Skin epidermis (tissue), 12 donors: Measurements from ENCODE around the gene CSNK2A1.

Experiments used
- H3K27ac ChIP-seq, 21 experiments: fragments of 200-600 bp; sonication (generic) in 11 of 21; one replicate each; pipeline ENCODE4 v1.5.0; 2020; ENCODE audit warnings: mild to moderate bottlenecking in 3 of 21, inconsistent platforms in 2 of 21, moderate library complexity in 2 of 21
- H3K4me3 ChIP-seq, 7 experiments: fragments of 200-600 bp; sonication (generic) in 2 of 7; one replicate each; pipeline ENCODE4 v1.5.0; 2020; ENCODE audit warnings: inconsistent platforms in 2 of 7, mild to moderate bottlenecking in 2 of 7, moderate library complexity in 1 of 7

CSNK2A1 gene

DNA sequence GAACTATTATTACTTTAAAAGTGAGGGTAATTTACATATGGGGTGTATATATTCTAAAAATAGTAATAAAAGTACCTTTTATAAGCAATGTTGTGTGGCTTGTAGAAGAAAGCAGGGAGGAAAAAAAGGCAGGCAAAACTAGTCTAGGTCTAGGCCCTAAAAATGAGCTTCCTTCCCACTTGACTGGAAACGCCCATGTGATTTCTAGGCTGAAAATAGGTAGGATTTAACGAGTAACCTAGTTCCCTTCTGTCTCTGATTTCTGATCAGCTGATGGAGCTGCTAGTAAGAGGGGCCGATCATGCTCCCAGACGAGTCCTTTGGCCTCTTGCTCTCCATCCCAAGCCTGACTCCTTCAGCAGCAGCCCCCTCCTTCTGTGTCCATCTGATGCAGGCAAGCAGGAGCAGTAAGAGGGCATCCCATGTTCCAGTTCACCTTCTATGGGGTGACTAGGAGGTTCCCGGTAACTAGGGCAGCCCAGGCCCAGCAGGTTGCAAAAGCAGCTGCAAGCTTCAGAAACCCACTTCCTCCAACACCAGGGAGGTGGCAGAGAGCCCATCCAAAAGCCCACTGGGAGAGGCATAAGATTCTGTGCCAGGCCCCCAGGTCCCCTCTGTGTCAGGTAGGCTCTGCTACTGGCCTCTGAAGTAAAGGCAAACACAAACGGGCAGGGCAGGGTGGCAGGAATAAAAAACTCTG is 105.7 kb downstream of the CSNK2A1 start:
- Histone ChIP-seq H3K4me3 (peak overlapping the region in 1 of 7 experiments; percentile 5), H3K27ac (peak overlapping the region in 15 of 21 experiments; percentile 3 to 81 (median 47))

DNA sequence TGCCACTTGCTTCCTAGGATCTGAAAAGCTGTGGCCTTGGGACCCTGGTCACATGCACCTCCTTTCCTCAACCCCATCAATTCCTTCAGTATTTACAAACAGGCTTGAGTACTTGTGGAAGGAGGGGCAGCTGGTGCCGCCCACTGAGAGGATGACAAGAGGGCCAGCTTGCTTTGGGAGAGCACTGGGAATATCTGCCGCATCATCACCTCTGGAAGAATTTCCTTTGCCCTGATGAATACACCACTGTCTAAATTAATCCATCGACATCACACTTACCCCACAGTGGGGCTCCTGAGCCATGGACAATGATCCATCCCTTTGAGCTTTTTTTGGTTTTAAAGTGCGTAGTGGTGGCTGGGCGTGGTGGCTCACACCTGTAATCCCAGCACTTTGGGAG is 107.1 kb downstream of the CSNK2A1 start:
- no peak overlapping the region for H3K4me3 ChIP-seq
- H3K27ac ChIP-seq = peak overlapping the region in 1 of 21 experiments; percentile 17

DNA sequence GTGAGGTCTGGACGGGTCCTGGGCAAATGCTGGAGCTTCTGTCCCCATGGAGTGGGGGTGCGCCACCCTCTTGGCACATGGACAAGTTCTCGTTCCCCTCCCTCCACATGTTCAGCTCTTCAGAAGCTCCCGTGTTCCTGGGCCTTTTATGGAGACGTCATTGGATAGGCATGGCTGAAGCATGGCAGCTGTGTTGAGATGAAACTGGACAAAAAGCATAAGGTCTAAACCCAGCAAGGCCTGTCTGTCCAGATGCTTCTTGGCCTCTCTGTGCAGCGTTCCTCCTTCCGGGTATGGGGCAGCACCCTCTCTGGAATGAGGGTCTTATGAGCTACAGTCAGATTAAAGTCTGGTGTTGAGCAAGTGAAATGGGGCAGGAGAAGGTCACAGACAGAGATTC is 108.0 kb downstream of the CSNK2A1 start:
- H3K4me3 ChIP-seq = no peak overlapping the region
- no peak overlapping the region for H3K27ac ChIP-seq

DNA sequence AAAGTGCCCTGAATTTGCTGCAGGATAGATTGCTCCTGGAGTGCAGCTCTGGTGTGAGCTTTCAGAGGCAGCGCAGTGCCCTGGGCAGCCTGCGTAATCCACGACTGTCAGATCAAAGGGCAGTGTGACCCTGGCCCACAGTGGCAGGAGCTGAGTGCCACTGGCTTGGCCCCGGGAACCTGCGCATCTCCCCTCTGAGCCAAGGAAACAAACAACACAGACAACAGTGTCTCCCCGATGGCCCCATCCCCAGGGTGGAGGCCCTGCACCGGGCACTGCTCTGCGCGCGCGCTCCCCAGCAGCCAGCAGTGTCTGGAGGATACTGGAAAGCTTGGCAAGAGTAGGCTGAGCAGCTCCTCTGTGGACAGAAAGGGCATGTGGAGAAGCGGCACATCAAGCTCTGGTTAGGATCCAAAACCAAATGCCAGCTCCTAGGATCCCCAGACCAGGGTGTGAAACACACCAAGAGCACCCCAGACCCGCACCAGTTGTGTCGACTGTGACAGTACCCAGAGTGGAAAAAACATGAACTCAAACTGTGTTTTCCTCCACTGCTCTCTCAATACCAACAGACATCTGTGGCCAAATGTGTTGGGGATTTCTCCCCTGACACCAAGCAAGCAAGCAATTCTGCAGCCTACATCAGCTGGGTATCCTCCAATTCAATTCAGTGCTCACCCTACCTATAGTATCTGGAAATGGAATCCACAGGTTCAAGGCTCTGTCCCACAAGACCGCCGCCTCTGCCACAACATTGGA is 108.8 kb downstream of the CSNK2A1 start:
- no peak overlapping the region for H3K4me3 ChIP-seq
- peak overlapping the region in 3 of 21 experiments; percentile 5 to 42 (median 42) for H3K27ac ChIP-seq

DNA sequence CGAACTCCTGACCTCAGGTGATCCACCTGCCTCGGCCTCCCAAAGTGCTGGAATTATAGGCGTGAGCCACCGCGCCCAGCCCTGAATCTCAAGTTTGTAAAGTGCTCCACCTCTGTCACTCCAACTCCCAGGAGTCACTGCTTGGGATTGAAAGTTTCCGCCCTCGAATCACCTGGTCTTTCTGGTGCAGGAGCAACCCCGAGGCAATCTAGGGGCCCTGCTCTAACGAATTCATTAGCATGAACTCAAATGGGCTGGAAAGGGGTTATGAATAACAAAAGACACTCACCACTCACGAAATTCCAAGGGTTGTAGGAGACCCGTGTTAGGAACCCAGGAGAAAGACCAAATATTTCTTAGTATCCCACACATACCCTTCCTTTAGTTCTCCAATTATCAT is 109.4 kb downstream of the CSNK2A1 start:
- Histone ChIP-seq H3K27ac (peak overlapping the region in 3 of 21 experiments; percentile 42 to 72 (median 63)), H3K4me3 (no peak overlapping the region)

DNA sequence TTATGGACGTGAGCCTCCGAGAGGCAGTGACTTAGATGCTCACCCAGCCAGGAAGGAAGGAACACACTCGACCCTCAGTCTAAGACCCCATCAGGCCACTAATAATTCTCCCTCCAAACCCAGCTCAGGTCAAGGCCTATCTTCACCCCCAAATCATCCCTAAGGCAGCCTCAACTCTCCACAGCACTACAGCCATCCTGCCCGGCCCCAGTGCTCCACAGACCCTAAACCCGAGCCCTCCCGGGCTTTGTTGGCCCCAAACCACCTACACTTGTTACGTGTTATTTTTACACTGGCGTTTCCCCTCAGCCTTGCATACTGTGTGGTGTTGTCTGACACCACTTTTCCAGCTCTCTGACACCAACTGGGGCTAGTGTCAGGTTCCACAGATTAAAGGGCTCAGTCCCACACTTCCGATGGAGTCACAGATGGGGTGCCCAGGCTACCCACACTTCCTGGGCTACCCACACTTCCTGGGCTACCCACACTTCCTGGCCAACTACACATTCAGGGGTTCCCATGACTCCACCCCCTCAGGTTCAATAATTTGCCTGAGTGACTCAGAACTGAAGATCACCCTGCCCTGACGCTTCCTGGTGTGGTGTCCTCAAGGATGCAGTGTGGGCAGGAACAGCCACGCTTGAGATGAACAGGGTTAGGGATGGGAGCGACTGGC is 110.2 kb downstream of the CSNK2A1 start:
- no peak overlapping the region for H3K4me3 ChIP-seq
- peak overlapping the region in 9 of 21 experiments; percentile 11 to 72 (median 42) for H3K27ac ChIP-seq

DNA sequence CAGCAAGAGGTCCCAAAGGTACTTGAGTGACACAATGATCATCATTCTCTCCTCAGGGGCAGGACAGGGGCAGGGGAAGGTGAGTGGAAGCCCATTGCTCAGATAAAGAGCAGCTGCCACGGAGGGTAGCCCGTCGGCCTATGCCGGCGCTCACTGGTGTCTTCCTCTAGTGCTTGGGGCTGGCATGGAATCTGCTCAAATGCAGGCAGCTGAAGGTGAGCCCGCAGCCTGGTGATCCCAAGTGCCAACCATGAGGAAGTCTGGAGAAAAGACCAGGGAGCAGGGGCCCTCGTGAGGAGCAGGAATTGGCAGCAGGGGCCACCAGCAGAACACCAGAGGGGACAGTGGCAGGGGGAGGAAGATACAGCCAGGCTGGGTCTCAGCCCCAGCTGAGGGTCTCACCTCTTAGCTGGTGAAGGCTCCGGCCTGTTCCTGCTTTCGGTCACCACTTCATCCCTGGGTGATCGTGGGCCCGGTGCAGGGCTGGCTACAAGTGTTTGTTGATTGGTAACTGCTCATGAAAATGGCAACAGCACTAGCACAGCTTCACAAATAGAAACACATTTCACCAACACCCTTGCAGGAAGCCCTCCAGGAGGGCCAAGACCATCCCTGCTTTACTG is 110.8 kb downstream of the CSNK2A1 start:
- H3K4me3 ChIP-seq = no peak overlapping the region
- H3K27ac ChIP-seq = peak overlapping the region in 9 of 21 experiments; percentile 11 to 72 (median 42)

DNA sequence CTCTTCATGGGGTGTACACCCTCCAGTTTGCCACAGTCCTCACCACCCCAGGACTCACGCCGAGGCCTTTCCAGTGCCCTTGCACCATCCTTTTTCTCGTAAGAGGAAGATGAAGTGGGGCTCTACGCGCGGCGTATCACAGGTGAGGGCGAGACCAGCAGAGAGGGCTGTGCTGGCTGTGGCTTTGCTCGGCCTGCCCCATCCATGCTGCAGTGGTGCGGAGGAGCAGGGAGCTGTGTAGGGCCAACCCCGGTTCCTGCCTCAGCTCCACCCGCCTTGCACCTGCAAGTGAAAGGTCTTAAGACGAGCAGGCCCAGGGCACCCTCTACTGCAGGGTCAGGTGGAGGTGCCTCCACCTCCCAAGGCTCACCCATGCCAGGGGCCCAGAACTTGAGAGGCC is 111.4 kb downstream of the CSNK2A1 start:
- peak overlapping the region in 1 of 21 experiments; percentile 63 for H3K27ac ChIP-seq
- H3K4me3 ChIP-seq = no peak overlapping the region

DNA sequence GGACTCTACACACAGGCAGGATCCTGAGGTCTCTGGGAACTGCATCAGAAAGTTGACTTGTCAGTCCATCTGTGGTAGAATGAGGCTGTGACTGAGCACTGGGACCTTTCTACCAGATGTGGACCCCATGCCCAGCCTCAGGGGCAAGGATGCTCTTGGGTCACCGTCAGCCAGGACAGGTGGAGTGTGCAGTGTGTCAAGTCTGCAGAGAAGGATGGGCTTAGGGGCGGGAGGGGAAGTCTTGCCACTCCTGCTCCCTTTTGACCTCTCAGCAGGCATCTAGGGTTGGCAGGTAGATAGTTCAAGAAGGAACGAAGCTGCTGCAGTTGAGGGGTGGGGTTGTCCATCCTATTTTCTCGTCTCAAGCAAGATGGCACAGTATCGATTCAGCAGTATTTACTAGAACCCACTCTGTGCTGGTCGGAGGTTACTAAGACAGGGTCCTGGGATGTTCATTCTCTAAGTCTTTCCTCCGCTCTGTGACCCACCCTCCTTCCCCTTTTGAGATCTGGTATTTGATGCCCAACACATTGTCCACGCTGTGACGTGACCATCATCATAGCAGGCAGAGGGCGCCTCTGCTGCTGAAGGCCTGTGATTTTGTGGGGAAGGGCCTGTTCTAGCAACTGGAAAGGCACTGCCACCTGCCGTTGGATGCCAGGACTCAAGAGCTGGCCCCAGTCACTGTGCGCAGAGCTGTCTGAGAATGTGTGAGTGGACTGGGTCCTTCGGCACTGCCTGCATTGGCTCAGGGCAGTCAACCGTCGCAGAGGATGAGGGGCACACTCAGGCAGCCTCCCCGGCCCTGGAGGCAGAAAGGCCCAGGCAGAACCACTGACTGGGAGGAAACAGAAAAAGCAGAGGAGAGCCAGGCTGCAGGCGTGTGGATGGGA is 112.3 kb downstream of the CSNK2A1 start:
- Histone ChIP-seq H3K4me3 (no peak overlapping the region), H3K27ac (no peak overlapping the region)

DNA sequence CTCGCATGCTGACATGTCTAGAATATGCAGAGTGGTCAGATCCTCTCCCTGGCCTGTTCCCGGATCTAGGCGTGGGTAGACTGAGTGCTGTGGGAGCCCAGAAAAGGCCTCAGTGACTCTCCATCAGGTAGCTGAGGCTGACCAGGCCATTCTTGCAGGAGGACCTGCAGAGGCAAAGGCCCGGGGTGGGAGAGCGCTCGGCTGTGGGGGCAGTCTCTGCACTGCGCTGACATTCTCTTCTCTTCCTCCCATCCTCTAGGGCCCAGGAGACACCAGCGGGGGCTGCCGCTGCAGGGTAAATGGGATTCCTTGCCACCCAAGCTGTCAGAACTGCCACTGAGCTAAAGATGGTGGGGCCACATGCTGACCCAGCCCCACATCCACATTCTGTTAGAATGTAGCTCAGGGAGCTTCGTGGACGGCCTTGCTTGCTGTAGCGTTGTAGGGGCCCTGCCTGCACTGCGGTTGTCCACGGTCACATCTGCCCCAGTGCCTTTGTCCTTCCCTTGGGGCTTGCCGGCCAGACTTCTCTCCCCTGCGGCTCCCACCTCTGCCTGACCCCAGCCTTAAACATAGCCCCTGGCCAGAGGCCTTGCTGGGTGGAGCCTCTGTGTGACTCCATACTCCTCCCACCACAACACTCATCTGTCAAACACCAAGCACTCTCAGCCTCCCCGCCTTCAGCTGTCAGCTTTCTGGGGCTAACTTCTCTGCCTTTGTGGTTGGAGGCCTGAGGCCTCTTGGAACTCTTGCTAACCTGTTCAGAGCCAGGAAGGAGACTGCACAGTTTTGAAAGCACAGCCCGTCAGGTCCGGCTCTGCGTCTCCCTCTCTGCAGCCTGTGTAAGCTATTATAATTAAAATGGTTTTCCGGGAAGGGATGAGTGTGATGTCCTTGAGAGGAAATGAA is 113.2 kb downstream of the CSNK2A1 start:
- no peak overlapping the region for H3K27ac ChIP-seq
- H3K4me3 ChIP-seq = no peak overlapping the region

DNA sequence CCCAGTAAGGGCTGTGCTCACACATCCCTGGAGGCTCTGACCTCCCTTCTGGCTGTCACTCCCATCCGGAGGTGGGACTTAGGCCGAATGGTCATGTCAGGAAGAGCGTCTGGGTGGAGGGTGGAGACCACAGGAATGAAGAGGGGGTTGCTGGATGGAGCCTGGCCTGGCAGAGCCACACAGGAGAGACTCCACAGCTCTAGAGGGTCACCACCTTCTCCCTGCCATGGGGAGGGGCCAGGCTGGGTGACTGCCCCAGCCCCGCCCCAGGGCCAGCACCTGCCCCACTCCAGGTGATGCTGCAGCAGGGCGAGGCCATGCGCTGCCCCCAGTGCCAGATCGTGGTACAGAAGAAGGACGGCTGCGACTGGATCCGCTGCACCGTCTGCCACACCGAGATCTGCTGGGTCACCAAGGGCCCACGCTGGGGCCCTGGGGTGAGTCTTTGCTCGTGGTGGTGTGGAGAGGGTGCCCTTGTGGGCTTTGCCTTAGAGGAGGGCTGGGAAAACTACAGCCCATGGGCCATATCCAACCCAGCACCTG is 114.9 kb downstream of the CSNK2A1 start:
- Histone ChIP-seq H3K4me3 (no peak overlapping the region), H3K27ac (no peak overlapping the region)

DNA sequence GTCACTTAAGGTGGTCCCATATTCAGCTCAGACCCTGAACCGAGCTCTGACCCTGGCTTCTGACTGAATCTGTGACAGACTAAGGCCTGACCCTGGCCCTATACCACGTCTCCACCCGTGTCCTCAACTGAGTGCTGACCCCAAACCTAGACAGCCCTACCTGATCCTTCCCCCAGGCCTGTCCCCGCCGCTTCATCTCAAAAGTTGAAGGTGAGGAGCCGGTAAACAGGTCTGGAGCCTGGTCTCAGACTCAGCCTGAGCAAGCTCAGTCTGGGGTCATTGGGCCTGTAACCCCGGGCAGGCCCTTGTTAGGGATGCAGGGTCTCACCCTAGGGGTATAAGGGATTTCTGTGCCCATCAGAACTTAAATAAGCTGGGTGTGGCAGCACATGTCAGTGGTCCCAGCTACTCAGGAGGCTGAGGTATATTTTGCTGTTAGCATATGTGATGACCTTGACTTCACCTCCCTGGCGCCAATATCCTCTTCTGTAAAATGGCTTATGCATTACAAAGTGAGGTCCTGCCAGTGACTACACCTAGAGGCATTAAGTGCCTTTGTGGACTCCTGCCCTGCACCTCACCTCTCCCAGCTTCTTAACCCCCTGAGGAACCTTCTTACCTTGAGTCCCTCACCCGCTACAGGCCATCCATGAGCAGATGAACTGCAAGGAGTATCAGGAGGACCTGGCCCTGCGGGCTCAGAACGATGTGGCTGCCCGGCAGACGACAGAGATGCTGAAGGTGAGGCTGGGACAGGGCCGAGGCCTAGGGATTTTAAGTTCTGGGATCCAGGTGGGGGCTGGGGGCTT is 115.5 kb downstream of the CSNK2A1 start:
- no peak overlapping the region for H3K4me3 ChIP-seq

DNA sequence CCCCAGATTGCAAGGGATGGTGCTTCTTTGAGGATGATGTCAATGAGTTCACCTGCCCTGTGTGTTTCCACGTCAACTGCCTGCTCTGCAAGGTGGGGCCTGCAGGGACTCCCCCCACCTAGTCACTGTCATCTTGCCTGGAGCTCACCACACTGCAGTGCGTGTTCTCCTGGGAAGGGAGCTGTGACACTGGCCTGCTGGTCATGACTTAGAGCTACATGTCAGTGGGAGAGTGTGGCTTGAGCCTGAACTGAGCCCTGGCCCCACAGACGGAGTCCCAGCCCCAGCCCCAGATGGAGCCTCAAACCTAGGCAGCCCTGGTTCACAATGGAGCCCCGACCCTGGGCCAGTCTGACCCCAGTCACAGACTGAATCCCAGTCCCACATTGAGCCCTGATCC is 116.2 kb downstream of the CSNK2A1 start:
- no peak overlapping the region for H3K27ac ChIP-seq
- no peak overlapping the region for H3K4me3 ChIP-seq

More for the DNA sequence above, 115.5 kb downstream of the CSNK2A1 start:
- H3K27ac ChIP-seq = no peak overlapping the region

DNA sequence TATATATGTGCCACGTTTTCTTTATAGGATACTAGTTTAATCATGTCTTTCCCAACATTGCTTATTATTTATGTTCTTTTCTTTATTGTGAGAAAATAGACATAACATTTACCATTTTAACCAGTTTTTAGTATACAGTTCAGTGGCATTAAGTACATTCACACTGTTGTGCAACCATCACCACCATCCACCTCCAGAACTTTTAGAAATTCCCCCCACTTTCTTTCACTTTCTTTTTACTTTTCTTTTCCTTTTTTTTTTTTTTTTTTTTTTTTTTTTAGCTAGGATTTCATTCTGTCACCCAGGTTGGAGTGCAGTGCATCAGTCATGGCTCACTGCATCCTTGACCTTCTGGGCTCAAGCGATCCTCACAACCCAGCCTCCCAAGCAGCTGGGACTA is 117.0 kb downstream of the CSNK2A1 start:
- no peak overlapping the region for H3K4me3 ChIP-seq

More for the DNA sequence above, 117.0 kb downstream of the CSNK2A1 start:
- no peak overlapping the region for H3K27ac ChIP-seq
